ENCODE data around the gene MTRF1. TPM values are rescaled to one million over a fixed set of nuclear protein-coding genes. Genes with fewer than 3 reads are reported as not detected.
"Not testable (repeated sequence)": the region's sequence is repeated elsewhere in the genome, so short reads cannot be mapped to it uniquely, and the experiment has no call there.

MTRF1 gene
- total RNA-seq, 2 donors from 2014 or later, result 15.0 to 15.4 TPM

- H3K4me1 Mint-ChIP-seq, result peaks cover 2% of the 10 kb centered on the region
- H3K9ac ChIP-seq (ENCODE audit: extremely low read depth, low read length, poor library complexity, severe bottlenecking), result no peak overlapping the region
- no peaks in the 10 kb centered on the region for H3K27me3 ChIP-seq (ENCODE audit: control insufficient read depth, insufficient read depth, low read length, poor library complexity, severe bottlenecking)
- no peaks in the 10 kb centered on the region for H3K9me3 Mint-ChIP-seq
- H3K27ac Mint-ChIP-seq, result no peak overlapping the region
- 92 to 98% methylated on average over 4 to 5 of the region's 5 CpGs for WGBS, 2 experiments (ENCODE audit: insufficient coverage in 1 of 2, insufficient read length in 1 of 2)
- no peaks in the 10 kb centered on the region for H3K36me3 Mint-ChIP-seq (ENCODE audit: low read depth)
- no peaks in the 10 kb centered on the region for H3K4me1 ChIP-seq (ENCODE audit: control insufficient read depth, insufficient read depth, low read length)
- no peak for TF ChIP-seq CTCF (conservative IDR thresholded peaks at IDR 0.05)
- H3K36me3 ChIP-seq (ENCODE audit: control insufficient read depth, insufficient read depth, low read length), result no peaks in the 10 kb centered on the region
- H3K4me3 Mint-ChIP-seq, result no peak overlapping the region
- no peak overlapping the region for H3K4me3 ChIP-seq (ENCODE audit: low read length)
- no peak for DNase-seq
- no peaks in the 10 kb centered on the region for H3K27me3 Mint-ChIP-seq (ENCODE audit: insufficient read depth)
- H3K27ac ChIP-seq (ENCODE audit: low read depth, low read length), result no peak overlapping the region
- H3K9me3 ChIP-seq (ENCODE audit: control insufficient read depth, low read length), result no peaks in the 10 kb centered on the region
Observed at GRCh38 chr13:41282129-41282571, 18.8 kb upstream of the MTRF1 start.

DNA sequence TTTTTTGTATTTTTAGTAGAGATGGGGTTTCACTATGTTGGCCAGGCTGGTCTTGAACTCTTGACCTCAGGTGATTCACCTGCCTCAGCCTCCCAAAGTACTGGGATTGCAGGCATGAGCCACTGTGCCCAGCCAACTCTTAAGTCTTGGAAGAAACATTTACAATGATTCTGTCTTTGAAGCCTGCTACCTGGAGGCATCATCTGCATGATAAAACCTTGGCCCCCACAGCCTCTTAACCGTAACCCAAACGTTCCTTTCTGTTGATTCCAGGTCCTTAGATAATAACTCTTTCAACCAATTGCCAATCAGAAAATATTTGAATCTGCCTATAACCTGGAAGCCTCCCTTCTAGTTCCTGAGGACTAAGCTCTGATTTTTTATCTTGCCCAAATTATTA, 15.8 kb upstream of the MTRF1 start:
- H3K27ac Mint-ChIP-seq; H3K4me1 ChIP-seq (ENCODE audit: control insufficient read depth, insufficient read depth, low read length); H3K9me3 Mint-ChIP-seq; H3K9ac ChIP-seq (ENCODE audit: extremely low read depth, low read length, poor library complexity, severe bottlenecking); H3K27me3 Mint-ChIP-seq (ENCODE audit: insufficient read depth); H3K27me3 ChIP-seq (ENCODE audit: control insufficient read depth, insufficient read depth, low read length, poor library complexity, severe bottlenecking); H3K4me1 Mint-ChIP-seq; H3K9me3 ChIP-seq (ENCODE audit: control insufficient read depth, low read length); H3K36me3 ChIP-seq (ENCODE audit: control insufficient read depth, insufficient read depth, low read length); H3K4me3 ChIP-seq (ENCODE audit: low read length); H3K27ac ChIP-seq (ENCODE audit: low read depth, low read length); DNase-seq; H3K36me3 Mint-ChIP-seq (ENCODE audit: low read depth); H3K4me3 Mint-ChIP-seq: not testable (repeated sequence)
- 48 to 54% methylated on average over 2 of the region's 2 CpGs for WGBS, 2 experiments (ENCODE audit: insufficient coverage in 1 of 2, insufficient read length in 1 of 2)

- Mint-ChIP-seq H3K4me1 (no peaks in the 10 kb centered on the region), H3K27me3 (ENCODE audit: insufficient read depth) (no peaks in the 10 kb centered on the region), H3K9me3 (peaks cover 23% of the 10 kb centered on the region), H3K4me3 (no peak overlapping the region), H3K27ac (no peak overlapping the region), H3K36me3 (ENCODE audit: low read depth) (no peaks in the 10 kb centered on the region)
- no peaks in the 10 kb centered on the region for H3K4me1 ChIP-seq (ENCODE audit: control insufficient read depth, insufficient read depth, low read length)
- no peak for TF ChIP-seq CTCF (conservative IDR thresholded peaks at IDR 0.05)
- H3K4me3 ChIP-seq (ENCODE audit: low read length), result no peak overlapping the region
- no peak overlapping the region for H3K9ac ChIP-seq (ENCODE audit: extremely low read depth, low read length, poor library complexity, severe bottlenecking)
- no peak overlapping the region for H3K27ac ChIP-seq (ENCODE audit: low read depth, low read length)
- no peaks in the 10 kb centered on the region for H3K36me3 ChIP-seq (ENCODE audit: control insufficient read depth, insufficient read depth, low read length)
- H3K27me3 ChIP-seq (ENCODE audit: control insufficient read depth, insufficient read depth, low read length, poor library complexity, severe bottlenecking), result no peaks in the 10 kb centered on the region
- H3K9me3 ChIP-seq (ENCODE audit: control insufficient read depth, low read length), result peaks cover 16% of the 10 kb centered on the region
- no peak for DNase-seq
Observed at GRCh38 chr13:41276824-41277223, 13.4 kb upstream of the MTRF1 start.

- no peaks in the 10 kb centered on the region for H3K27me3 Mint-ChIP-seq (ENCODE audit: insufficient read depth)
- peaks cover 2% of the 10 kb centered on the region for H3K36me3 Mint-ChIP-seq (ENCODE audit: low read depth)
- H3K27ac Mint-ChIP-seq, result no peak overlapping the region
- WGBS, 2 experiments (ENCODE audit: insufficient coverage in 1 of 2, insufficient read length in 1 of 2), result 96% methylated on average over 6 to 11 of the region's 11 CpGs
- no peak for DNase-seq
- no peak overlapping the region for H3K4me3 Mint-ChIP-seq
- peaks cover 30% of the 10 kb centered on the region for H3K9me3 ChIP-seq (ENCODE audit: control insufficient read depth, low read length)
- no peak overlapping the region for H3K27ac ChIP-seq (ENCODE audit: low read depth, low read length)
- no peaks in the 10 kb centered on the region for H3K4me1 ChIP-seq (ENCODE audit: control insufficient read depth, insufficient read depth, low read length)
- peaks cover 38% of the 10 kb centered on the region for H3K9me3 Mint-ChIP-seq
- H3K4me1 Mint-ChIP-seq, result no peaks in the 10 kb centered on the region
- no peaks in the 10 kb centered on the region for H3K27me3 ChIP-seq (ENCODE audit: control insufficient read depth, insufficient read depth, low read length, poor library complexity, severe bottlenecking)
- H3K4me3 ChIP-seq (ENCODE audit: low read length), result no peak overlapping the region
- no peak overlapping the region for H3K9ac ChIP-seq (ENCODE audit: extremely low read depth, low read length, poor library complexity, severe bottlenecking)
- H3K36me3 ChIP-seq (ENCODE audit: control insufficient read depth, insufficient read depth, low read length), result no peaks in the 10 kb centered on the region
- TF ChIP-seq CTCF (conservative IDR thresholded peaks at IDR 0.05), result no peak
Observed at GRCh38 chr13:41274881-41275280, 11.5 kb upstream of the MTRF1 start.
